ENCODE results near the gene ADGRL1.

DNA sequence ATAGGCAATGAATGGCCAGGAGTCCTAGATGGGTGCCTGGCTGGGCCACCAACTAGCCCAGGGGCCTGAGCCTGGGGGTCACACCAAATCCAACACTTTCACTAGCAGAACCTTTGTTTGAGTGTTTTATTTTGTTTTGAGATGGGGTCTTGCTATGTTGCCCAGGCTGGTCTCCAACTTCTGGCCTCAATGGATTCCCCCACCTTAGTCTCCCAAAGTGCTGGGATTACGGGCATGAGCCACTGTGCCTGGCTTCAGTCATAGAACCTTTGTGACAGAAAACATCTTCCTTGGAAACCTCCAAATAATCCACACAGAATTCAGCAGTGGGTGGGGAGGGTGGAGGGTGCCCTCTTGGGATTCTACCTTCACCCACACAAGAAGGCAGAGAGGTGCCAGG is 94.5 kb downstream of the ADGRL1 start:
- TF ChIP-seq, protein P1, sequence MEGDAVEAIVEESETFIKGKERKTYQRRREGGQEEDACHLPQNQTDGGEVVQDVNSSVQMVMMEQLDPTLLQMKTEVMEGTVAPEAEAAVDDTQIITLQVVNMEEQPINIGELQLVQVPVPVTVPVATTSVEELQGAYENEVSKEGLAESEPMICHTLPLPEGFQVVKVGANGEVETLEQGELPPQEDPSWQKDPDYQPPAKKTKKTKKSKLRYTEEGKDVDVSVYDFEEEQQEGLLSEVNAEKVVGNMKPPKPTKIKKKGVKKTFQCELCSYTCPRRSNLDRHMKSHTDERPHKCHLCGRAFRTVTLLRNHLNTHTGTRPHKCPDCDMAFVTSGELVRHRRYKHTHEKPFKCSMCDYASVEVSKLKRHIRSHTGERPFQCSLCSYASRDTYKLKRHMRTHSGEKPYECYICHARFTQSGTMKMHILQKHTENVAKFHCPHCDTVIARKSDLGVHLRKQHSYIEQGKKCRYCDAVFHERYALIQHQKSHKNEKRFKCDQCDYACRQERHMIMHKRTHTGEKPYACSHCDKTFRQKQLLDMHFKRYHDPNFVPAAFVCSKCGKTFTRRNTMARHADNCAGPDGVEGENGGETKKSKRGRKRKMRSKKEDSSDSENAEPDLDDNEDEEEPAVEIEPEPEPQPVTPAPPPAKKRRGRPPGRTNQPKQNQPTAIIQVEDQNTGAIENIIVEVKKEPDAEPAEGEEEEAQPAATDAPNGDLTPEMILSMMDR (IDR thresholded peaks at IDR 0.05; ENCODE audit: insufficient read depth, low read length, poor library complexity, severe bottlenecking): no peak
- TF ChIP-seq EZH2phosphoT487 (conservative IDR thresholded peaks at IDR 0.05; ENCODE audit: low read length): no peak
